Activated CD4-positive, alpha-beta T cell treated with anti-CD3 and anti-CD28 coated beads, Interleukin-2, amount 50 U/mL, for 48 hours (primary cell): ENCODE data around the gene SRPK1.

Source experiments
- DNase-seq, 2 experiments: peaks; one replicate each; pipeline ENCODE4 v3.0.0-alpha.2; 2020

The SRPK1 gene

DNA sequence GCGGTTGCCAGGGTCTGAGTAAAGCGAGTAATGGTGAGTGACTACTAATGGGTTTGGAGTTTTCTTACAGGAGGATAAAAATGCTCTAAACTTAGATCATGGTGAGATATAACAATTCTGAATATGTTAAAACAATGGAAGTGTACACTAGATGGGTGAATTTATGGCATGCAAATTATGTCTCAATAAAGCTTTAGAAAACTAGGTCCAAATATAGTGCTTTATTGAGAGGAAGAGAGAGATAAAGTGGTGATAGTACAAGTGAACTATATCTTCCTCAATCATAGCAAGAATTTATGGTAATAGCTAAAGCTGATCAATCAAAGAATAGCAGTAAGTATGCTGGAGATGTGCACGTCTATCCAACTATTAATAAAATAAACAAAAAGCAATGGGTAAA lies 23.9 kb downstream of the SRPK1 start:
- no peak for DNase-seq

DNA sequence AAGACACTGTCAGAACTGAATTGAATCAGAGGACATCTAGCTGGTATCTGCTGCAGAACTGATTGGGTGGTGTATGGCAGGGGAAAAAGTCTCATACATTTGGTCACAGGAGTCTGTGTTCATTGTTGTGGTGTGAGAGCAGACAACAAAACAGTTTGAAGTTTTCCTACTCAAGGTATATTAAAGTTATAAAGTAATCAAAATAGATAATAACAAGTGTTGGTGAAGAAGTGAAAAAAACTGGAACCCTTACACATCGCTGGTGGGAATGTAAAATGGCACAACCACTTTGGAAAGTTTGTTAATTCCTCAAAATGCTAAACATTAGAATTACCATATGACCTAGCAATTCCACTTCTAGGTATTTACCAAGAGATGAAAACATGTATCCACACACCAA lies 24.7 kb downstream of the SRPK1 start:
- no peak for DNase-seq

DNA sequence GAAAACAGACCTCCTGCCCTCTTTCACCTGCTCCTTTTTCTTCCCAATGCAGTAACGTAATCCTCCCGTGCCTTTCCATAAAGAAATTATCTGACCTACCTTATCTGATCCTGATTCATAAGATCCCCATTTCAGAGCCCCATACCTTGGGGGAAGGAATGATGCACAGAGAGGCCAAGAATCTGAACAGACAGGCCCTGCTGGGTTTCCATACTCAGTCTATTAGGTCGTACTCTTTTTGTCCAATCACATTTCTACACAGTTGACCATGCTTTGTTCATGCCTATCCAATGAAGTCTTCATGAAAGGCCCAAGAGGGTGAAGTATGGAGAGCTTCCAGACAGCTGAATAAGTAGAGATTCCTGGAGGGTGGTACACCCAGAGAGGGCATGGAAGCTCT lies 25.3 kb downstream of the SRPK1 start:
- DNase-seq: no peak

DNA sequence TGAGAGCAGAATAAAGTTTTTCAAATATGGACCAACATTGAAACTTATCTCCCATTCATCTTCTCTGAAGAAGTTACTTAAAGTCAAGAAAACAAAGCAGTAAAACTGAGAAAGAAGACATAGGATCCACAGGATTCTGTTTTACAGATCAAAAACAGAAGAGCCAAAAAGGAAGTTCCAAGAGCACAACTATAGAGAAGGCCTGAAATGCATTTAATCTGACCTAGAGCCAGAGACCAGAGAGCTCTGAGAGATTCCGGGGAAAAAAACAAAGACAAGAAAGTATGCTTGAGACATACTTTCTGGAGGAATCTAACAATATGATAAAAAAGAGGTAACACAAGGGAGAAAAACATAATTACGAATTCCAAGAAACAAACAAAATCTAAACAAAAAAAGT lies 26.1 kb downstream of the SRPK1 start:
- no peak for DNase-seq

DNA sequence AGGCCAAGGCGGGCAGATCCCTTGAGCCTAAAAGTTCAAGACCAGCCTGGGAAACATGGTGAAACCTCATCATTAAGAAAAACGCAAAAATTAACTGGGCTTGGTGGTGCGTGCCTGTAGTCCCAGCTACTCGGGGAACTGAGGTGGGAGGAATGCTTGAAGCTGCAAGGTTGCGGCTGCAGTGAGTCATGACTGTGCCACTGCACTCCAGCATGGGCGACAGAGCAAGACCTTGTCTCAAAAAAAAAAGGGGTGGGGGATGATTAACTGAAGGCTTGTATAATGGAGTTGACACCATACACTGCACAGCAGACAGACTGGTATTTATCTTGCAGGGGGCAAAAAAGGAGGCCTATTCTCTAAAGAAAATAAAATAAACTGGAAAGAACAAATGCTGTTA lies 27.7 kb downstream of the SRPK1 start:
- no peak for DNase-seq

DNA sequence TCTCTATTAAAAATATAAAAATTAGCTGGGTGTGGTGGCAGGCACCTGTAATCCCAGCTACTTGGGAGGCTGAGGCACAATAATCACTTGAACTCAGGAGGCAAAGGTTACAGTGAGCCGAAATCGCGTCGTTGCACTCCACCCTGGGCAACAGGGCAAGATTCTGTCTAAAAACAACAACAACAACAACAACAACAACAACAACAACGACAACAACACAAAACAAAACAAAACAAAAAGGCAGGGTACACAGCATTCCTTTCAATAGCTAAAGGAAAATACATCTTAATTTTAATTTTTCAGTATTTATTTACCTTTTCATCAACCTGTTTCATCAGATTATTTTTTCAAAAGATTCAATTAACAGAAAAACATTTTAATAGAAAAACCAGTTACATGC lies 28.4 kb downstream of the SRPK1 start:
- DNase-seq: no peak

DNA sequence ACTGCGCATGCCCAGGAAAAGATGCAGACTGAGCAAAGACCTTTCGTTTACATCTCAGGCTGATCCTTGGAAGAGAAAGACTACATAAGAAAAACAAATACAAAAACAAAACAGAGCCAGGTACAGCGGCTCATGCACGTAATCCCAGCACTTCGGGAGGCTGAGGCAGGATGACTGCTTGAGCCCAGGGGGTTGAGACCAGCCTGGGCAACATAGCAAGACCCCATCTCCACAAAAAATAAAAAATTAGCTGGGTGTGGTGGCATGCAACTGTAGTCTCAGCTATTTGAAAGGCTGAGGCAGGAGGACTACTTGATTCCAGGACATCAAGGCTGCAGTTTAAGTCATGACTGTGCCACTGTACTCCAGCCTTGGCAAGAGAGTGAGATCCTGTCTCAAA lies 41.7 kb downstream of the SRPK1 start:
- DNase-seq: no peak

DNA sequence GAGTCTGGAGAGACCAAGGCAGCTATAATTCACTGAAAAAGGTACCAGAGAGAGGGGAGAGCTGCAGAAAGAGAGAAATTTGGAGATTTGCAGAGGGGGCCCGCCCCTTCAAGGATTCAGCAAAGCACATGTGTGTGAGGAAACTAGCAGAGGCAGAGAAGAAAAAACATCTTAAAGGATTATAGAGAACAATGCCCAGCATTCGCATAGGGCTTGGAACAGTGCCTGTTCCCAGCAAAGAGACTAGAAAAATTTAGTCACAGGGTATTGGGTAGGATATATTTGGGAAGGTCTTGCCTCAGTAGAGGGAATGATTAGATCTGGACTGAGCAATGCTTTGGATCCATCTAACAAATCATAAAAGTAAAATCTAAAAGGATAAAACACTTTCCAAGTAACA lies 44.0 kb downstream of the SRPK1 start:
- no peak for DNase-seq

DNA sequence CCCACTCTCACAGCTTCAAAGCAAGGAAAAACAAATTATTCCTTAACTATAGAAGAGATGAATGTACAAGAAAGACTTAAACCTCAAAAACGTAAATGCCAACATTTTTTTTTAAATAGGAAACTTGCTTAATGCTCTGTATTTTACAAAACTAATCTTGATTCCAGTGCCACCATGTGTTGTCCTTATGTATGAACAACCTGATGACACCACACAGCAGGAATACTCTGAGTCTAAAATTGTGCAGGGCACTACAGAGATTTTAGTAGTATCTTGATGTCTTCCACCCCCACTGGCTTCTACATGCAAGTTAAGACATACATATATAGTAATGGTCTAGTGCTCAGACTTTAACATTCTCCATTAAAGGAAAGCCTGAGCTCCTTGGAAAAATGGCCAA lies 46.2 kb downstream of the SRPK1 start:
- DNase-seq: no peak

DNA sequence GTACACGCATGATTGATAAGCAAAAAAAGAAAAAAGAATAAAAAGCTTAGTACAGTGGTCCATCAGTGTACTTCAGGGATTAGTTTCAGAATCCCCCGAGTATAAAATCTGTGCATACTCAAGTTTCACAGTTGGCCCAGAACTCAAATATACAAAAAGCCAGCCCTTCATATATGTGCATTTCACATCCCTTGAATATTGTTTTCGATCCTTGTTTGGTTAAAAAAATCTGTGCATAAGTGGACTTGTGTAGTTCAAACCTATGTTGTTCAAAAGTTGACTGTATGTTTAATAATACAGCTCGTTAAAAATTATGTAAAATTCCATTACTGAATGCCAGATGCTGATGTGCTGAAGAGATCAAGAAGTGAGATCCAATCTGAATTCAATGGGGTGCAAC lies 61.5 kb downstream of the SRPK1 start:
- no peak for DNase-seq

DNA sequence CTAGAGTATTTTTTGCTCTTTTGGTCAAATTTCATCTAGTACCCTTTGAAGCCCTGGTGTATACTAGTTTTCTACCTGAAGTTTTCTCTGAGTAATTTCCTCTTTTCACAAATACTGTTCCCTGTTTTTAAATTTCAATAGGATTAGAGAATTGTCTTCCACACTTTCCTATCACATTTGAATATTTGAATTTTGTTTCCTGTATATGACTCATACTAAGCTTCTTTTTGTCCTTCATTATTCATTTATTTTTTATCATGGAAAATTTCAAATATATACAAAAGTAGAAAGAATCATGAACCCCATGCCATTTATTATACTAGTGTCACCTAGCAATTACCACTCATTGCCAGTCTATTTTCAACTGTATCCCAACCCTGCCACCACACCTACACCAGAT lies 63.0 kb downstream of the SRPK1 start:
- DNase-seq: no peak

DNA sequence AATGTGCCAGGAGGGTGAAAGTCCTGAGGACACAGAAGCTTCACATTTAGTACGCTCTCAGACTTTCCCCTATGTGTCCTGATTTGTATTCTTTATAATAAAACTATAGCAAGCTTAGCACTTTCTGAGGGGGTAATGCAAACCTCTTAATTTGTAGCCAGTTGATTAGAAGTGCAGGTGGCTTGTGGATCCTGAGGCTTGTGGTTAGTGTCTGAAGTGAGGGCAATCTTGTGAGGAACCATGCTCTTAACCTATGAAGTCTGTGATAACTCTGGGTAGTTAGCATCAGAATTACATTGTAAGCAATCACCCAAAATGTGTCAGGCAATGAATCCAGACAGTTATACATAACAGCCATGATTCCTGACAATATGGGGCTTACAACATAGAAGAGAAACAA lies 64.6 kb downstream of the SRPK1 start:
- no peak for DNase-seq

DNA sequence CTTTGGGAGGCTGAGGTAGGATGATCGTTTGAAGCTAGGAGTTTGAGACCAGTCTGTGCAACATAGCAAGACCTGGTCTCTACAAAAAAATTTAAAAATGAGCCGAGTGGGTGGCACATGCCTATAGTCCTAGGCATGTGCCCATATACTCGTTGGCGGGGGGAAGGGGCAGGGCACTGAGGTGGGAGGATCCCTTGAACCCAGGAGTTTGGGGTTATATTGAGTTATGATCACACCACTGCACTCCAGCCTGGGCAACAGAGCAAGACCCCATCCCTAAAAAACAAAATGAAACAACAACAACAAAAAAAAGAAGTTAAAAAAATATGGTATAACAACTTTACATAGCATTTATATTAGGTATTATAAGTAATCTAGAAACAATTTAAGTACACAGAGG lies 67.9 kb downstream of the SRPK1 start:
- DNase-seq: no peak

DNA sequence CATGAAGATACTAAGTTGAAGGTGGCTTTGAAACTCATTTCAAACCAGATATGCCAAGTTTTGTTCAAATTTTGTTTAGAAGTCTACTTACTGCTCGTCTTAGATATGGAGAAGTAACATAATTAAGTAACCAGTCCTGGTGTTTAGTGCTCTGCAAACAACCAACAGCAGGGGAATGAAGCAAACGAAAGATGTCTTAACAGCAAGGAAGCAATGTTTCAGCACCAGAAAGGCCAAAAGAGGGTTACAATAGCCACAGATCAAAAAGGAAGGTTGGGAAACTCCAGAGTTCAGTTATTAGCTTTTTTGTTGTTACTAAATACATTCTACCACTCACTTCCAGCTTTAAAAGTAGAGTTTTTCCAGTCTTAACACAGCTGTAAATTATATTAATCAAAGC lies 70.7 kb downstream of the SRPK1 start:
- no peak for DNase-seq

DNA sequence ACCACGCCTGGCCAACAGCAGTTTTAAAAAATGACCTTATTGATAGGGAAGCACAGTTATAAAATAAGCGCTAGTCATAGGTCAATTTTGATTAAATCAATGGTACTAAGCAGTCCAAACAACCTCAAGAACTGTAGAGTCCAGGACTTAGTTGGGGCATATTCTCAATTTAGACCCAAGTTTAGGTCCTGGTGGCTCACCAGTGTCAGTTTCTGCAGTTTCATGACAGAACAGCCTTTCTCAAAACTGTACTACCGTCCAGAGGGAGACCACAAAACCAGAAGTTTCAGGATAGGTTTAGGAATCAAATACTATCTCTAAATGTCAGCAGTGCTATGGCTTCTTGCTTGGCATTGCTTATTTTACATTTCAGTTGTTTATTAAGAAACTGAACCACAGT lies 76.6 kb downstream of the SRPK1 start:
- no peak for DNase-seq

DNA sequence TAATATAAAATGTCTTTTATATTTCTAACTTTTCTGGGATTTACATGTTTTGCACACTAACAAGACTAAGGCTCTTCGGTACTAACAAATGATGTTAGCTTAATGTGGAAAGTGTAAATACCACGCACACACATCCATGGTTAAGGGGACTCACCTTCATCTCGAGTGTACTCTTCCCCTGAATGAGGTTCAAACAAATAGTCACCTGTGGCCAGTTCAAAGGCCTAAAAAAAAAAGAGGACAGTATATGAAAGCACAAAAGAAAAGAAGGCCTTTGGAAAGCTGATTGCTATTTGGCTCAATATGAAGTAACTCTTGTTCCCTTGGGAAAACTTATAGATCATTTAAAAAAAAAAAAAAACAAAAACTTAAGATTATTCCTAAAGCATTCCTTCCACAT lies 78.5 kb downstream of the SRPK1 start:
- no peak for DNase-seq

DNA sequence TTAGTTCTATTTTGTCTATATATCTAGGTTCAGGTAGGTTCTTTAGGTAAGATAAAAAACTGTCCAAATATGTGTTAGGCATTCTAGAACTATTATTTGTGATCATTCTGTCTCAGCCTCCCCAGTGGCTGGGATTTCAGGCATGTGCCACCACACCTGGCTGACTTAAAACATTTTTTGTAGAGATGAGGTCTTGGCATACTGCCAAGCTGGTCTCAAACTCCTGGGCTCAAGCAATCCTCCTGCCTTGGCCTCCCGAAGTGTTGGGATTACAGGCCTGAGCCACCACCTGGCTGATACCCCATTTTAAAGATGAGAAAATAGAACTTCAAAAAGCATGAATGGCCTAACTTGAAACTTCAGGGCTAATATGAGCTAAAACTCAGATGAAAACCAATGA lies 81.9 kb downstream of the SRPK1 start:
- no peak for DNase-seq

DNA sequence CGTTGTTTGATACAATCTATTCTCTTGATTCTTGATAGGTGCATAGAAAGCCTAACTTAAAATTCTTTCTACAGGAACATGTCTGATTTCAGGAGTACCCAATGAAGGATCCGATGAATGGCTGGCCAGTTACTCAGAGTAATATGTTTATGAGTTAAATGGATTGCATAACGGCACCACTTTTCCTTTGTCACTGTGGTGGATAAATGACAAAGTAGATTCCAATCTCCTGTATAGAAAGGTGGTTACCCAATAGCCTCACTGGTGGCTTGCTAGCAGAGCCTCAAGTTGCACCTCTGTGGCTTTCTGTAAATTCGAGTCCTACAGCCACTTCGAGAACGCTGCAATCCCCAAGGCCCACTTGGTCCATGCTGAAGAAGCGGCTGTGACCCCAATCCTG lies 87.4 kb downstream of the SRPK1 start:
- DNase-seq: no peak

DNA sequence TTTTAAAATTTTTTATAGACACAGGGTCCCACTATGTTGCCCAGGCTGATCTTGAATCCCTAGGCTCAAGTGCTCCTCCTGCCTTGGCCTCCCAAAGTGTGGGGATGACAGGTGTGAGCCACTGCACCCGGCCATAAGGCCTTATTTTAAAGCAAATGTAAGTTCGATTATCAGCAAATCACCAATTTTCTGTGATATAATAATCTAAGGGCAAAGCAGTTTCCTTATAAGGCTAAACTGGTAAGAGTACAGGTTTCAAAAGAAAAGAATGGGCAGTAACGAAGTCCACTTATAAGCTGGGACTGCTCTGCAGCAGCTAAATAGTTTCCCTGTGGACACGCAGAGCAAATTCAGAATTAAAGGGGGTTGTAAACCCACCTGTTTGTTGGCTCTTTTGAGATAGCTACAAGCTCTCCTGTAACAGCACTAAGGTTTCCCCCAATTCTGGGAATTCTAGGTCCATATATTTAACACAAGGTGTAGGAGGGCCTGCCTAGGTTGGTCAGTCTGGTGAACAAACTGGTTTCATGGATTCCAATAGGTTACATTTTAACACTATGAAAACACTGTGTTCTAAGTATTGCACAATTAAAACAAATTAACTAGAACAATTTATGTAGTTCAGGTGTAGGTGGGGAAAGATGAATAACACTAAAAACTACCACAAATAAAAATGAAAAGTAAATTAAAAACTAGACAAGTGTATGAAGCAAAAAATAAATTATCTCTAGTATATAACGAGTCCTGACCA lies 89.5 kb downstream of the SRPK1 start:
- no peak for DNase-seq

DNA sequence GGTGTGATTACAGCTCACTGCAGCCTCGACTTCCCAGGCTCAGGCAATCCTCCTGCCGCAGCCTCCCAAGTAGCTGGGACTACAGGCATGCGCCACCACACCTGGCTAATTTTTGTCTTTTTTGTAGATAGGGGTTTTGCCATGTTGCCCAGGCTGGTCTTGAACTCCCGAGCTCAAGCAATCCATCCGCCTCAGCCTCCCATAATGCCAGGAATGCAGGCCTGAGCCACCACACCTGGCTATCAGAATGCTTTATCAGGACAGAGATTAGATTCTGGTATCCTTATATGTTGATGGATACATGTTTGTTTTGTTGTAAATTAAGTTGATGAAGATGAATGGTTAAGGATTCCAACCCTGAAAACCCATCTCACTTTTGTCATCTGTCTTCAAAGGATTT lies 91.6 kb downstream of the SRPK1 start:
- no peak for DNase-seq

DNA sequence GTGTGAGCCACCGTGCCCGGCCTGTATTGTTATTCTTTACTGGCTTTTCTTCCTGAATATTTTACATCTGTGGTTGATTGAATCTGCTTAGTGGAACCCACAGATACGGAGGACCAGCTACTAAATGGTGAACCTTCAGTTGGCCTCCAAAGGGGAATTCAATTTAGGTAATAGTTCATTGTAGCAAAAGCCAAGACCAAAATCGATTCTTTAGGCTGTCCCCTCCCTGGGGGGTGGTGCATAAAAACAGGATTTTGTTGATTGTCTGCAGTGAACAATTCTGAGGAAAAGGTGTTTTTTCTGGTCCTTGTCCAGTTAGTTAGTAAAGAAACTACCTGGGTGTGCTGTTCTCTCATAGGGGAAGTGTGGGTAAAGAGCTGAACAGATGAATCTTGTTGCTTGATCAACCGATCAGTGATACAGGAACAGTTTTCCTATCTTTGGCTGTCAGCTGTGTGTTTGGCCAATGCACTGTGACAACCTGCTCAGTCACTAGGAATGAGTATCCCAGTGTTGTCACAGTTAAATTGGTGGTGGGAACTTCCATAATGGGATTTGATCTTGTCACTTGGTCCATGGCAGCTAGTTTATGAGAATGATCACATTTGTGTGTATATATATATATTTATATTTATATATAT lies 96.2 kb downstream of the SRPK1 start:
- no peak for DNase-seq

DNA sequence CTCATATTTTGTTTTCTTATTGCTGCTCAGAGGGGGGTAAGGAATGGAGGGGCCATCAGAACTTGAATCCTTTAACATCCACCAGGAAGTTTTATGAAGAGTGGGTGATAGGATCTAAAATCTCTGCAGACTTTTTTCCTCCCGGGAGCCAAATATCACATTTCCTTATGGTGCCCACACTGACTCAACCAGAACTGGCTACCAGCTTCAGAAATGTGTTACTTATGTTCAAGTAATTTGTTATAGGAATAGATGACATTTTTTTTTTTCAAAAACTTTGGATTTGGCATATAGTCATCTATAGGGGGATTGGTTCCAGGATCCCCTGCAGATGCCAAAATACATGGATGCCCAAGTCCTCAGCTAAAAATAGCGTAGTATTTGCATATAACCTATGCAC lies 97.3 kb downstream of the SRPK1 start:
- DNase-seq: no peak

DNA sequence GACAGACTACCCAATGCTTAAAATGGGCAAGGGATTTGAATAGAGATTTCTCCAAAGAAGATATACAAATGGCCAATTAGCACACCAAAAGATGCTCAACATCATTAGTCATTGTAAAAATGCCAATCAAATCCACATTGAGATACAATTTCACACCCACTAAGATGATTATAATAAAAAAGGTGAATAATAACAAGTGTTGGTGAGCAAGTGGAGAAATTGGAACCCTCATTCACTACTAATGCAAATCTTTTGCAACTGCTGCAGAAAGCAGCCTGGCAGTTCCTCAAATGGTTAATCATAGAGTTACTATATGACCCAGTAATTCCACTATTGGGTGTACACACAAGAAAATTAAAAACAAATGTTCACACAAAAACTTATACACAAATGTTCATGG lies 103.4 kb downstream of the SRPK1 start:
- DNase-seq: no peak

DNA sequence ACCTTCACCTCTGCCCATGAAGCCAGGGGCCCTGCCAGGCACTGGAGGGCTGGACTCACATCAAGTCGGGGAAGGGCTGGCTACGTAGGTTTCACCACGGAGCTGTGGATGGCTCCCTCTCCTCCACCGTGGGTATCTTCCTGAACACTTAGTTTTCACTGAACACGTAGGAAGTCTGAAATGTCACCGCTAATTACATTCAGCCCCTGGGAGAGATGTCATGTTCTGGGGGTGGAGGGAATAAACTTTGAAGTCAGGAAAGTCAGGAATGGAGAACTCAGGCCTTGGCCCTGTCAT lies 109.3 kb downstream of the SRPK1 start:
- DNase-seq: no peak

DNA sequence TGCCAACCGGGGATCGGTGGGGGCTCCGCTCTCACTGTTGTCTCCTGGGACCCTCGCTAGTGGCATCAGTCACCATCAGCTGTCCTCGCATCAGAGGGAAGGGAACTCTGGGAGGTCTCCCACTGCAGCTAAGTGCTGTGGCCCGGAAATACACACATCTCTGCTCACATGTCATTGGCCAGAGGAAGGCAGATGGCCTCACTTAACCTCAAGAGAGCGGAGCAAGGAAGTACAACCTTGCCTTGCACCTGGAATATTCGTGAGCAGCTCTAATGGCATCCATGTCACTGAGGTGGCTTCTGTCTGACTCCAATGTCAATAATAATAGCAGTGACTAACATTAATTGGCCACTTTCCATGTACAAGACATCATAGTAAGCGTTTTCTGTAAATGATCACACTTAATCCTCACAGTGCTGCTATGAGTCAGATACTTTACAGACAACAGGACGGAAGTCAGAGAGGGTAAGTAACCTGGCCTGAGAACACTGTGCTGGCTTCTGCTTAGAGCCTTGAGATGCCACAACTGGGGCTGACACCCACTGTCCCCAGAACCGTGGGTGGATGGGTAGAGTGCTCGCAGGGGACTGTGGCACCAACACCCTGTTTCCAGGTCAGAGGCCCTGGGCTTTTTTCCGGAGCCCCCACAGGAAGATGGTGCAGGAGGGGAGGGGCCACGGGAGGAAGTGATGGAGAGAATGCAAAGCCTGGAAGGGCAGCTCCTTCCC lies 109.8 kb downstream of the SRPK1 start:
- no peak for DNase-seq
